SK-N-SH treated with all-trans-retinoic acid at 6 μM for 48 hours (cell line): ENCODE data around the gene THSD8.

ENCODE experiments used
- ATAC-seq: fragments of 200-7000 bp; cut with Tn5 transposase; 3 replicates; pipeline ENCODE4 v1.9.1; 2020; ENCODE audit warnings: mild to moderate bottlenecking, moderate library complexity
- BACH2 ChIP-seq: fragments of 250-450 bp; sonication (Bioruptor Pico); IDR thresholded peaks from 2 replicates; pipeline ENCODE4 v1.9.0; 2021; ENCODE audit warnings: mild to moderate bottlenecking, borderline replicate concordance
- CSDC2 ChIP-seq: fragments of 250-450 bp; sonication (Bioruptor Pico); IDR thresholded peaks from 2 replicates; pipeline ENCODE4 v1.5.0; 2020; ENCODE audit warnings: mild to moderate bottlenecking, moderate library complexity
- ESRRG ChIP-seq: fragments of 250-450 bp; sonication (Bioruptor Pico); IDR thresholded peaks from 2 replicates; pipeline ENCODE4 v1.6.1; 2021; ENCODE audit warnings: mild to moderate bottlenecking
- GLIS3 ChIP-seq: fragments of 250-450 bp; sonication (Bioruptor Pico); IDR thresholded peaks from 2 replicates; pipeline ENCODE4 v1.5.0; 2020; ENCODE audit warnings: mild to moderate bottlenecking, moderate library complexity
- ISL1 ChIP-seq: fragments of 250-450 bp; sonication (Bioruptor Pico); IDR thresholded peaks from 2 replicates; pipeline ENCODE4 v2.1.2; 2022; ENCODE audit warnings: mild to moderate bottlenecking, moderate library complexity
- OSR1 ChIP-seq: fragments of 250-450 bp; sonication (Bioruptor Pico); IDR thresholded peaks from 2 replicates; pipeline ENCODE4 v1.8.0; 2022; ENCODE audit warnings: moderate library complexity, mild to moderate bottlenecking, inconsistent platforms
- PATZ1 ChIP-seq: fragments of 250-450 bp; sonication (Bioruptor Pico); IDR thresholded peaks from 2 replicates; pipeline ENCODE4 v1.8.0; 2020; ENCODE audit warnings: mild to moderate bottlenecking, moderate library complexity, borderline replicate concordance
- POU6F1 ChIP-seq: fragments of 250-450 bp; sonication (Bioruptor Pico); IDR thresholded peaks from 2 replicates; pipeline ENCODE4 v1.8.0; 2021; ENCODE audit warnings: low read depth, mild to moderate bottlenecking, moderate library complexity, borderline replicate concordance
- PPARA ChIP-seq: fragments of 250-450 bp; sonication (Bioruptor Pico); IDR thresholded peaks from 2 replicates; pipeline ENCODE4 v1.5.0; 2020; ENCODE audit warnings: mild to moderate bottlenecking, borderline replicate concordance
- RARB ChIP-seq: fragments of 250-450 bp; sonication (Bioruptor Pico); IDR thresholded peaks from 2 replicates; pipeline ENCODE4 v1.8.0; 2021; ENCODE audit warnings: mild to moderate bottlenecking, moderate library complexity
- SNAI2 ChIP-seq: fragments of 250-450 bp; sonication (Bioruptor Pico); IDR thresholded peaks from 2 replicates; pipeline ENCODE4 v1.5.0; 2020; ENCODE audit warnings: mild to moderate bottlenecking, moderate library complexity
- TCF4 ChIP-seq: fragments of 250-450 bp; sonication (Bioruptor Pico); IDR thresholded peaks from 2 replicates; pipeline ENCODE4 v1.8.0; 2021; ENCODE audit warnings: mild to moderate bottlenecking, moderate library complexity, borderline replicate concordance
- TOX ChIP-seq: fragments of 250-450 bp; sonication (Bioruptor Pico); IDR thresholded peaks from 2 replicates; pipeline ENCODE4 v1.8.0; 2021; ENCODE audit warnings: mild to moderate bottlenecking, moderate library complexity, borderline replicate concordance
- TSHZ2 ChIP-seq: fragments of 250-450 bp; sonication (Bioruptor Pico); IDR thresholded peaks from 2 replicates; pipeline ENCODE4 v1.5.0; 2020; ENCODE audit warnings: mild to moderate bottlenecking, moderate library complexity
- ZC3H10 ChIP-seq: fragments of 250-450 bp; sonication (Bioruptor Pico); IDR thresholded peaks from 2 replicates; pipeline ENCODE4 v1.5.1; 2021; ENCODE audit warnings: mild to moderate bottlenecking, moderate library complexity
- ZFP3 ChIP-seq: fragments of 250-450 bp; sonication (Bioruptor Pico); IDR thresholded peaks from 2 replicates; pipeline ENCODE4 v1.5.0; 2020; ENCODE audit warnings: mild to moderate bottlenecking, moderate library complexity
- ZFP30 ChIP-seq: fragments of 450-650 bp; formaldehyde crosslinking; IDR thresholded peaks from 2 replicates; pipeline ENCODE4 v1.5.0; 2022; ENCODE audit warnings: mild to moderate bottlenecking, moderate library complexity
- ZNF565 ChIP-seq: fragments of 450-650 bp; formaldehyde crosslinking; conservative IDR thresholded peaks from 2 replicates; pipeline ENCODE4 v1.5.0; 2020; ENCODE audit warnings: low read depth, mild to moderate bottlenecking, moderate library complexity
- ZNF70 ChIP-seq: fragments of 450-650 bp; formaldehyde crosslinking; IDR thresholded peaks from 2 replicates; pipeline ENCODE4 v1.5.0; 2020; ENCODE audit warnings: mild to moderate bottlenecking, moderate library complexity
- ZNF8 ChIP-seq: fragments of 450-650 bp; formaldehyde crosslinking; IDR thresholded peaks from 2 replicates; pipeline ENCODE4 v1.5.0; 2020; ENCODE audit warnings: mild to moderate bottlenecking, moderate library complexity

Gene THSD8

GRCh38 chr19:12789098-12789903 lies 12.6 kb upstream of the THSD8 start:
- TF ChIP-seq ISL1 (CRISPR knock-in tag) (no peak), SNAI2 (CRISPR knock-in tag) (no peak), PPARA (CRISPR knock-in tag) (no peak), TSHZ2 (CRISPR knock-in tag) (no peak), ZFP30 (CRISPR knock-in tag) (no peak), CSDC2 (CRISPR knock-in tag) (no peak)
- no peak for ATAC-seq

DNA sequence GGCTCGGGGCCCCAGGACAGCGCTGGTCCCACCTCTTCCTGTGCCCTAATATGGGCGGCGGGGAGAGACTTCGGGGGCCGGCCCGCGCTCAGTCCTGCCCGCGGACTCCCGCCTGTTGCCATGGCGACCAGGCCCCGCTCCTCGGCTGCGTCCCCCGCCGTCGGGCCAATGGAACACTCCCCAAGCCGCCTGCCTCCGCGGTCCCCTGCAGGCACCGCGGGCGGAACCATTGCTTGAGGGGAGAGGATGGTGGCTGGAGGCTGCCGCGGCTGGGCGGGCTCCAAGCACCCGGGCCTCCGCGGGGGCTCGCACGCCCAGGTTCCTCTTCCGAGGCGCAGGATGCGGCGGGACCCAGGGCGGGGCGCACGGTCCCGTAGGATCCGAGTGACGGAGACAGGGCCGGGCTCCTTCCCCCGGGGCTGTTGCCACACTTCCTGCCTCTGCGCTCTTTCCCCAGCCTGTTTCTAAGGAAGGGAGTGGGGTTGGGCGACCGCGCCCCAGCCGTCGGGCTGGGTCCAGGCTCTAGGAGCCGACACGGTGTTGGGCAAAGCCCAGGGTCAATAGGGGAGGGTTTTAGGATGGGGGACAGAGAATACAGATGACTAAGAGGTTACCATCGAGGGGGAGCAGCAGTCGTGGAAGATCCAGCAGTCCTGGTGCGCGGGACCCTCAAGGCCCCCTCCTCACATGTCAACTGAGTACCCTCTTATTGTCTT lies 11.8 kb upstream of the THSD8 start:
- ATAC-seq = peak; percentile 47
- TF ChIP-seq ESRRG (CRISPR knock-in tag) = no peak
- no peak for TF ChIP-seq RARB
- no peak for TF ChIP-seq ISL1 (CRISPR knock-in tag)
- TF ChIP-seq ZNF70 (CRISPR knock-in tag) = no peak
- peak; percentile 71; the same call in 1 of the 2 replicates for TF ChIP-seq ZFP3 (CRISPR knock-in tag)
- no peak for TF ChIP-seq ZC3H10
- no peak for TF ChIP-seq CSDC2 (CRISPR knock-in tag)
- TF ChIP-seq PATZ1 (CRISPR knock-in tag) = peak; percentile 77; the same call in 1 of the 2 replicates
- no peak for TF ChIP-seq ZNF565 (CRISPR knock-in tag)

DNA sequence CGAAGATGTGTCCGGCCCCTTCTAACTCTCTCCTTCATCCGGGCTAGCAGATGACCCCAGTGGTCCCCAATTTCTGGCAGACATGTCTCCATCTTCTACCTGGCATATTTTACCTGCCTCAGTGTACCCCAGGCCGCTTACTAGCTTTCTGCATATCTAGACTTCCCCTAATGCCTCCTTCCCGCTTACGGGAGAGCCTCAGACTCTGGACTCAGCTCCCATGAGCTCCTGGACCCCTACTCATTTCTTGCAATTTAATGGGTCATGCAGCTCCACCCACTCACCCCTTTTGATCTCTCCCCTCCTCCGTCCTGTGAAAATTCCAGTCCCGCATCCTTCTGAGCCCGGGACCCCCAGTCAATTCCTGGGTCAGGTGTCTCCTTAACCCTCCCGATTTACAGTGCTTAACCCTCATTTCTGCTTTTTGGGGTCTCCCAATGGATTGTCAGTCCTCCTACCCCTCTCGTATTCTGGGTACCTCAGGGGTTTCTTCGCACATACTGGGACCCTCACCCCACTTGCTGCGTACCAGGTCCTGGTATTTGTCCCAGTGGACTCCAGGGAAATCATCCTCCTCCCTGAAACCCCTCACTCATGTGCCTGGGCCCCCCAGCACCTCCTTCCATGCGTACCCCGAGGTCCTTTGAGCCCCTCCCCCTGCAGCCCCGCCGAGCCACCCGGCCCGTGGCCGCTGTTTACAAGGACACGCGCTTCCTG lies 11.1 kb upstream of the THSD8 start:
- TF ChIP-seq ZNF565 (CRISPR knock-in tag) (no peak), ZNF8 (no peak), TCF4 (CRISPR knock-in tag) (no peak), OSR1 (CRISPR knock-in tag) (no peak)
- no peak for ATAC-seq

DNA sequence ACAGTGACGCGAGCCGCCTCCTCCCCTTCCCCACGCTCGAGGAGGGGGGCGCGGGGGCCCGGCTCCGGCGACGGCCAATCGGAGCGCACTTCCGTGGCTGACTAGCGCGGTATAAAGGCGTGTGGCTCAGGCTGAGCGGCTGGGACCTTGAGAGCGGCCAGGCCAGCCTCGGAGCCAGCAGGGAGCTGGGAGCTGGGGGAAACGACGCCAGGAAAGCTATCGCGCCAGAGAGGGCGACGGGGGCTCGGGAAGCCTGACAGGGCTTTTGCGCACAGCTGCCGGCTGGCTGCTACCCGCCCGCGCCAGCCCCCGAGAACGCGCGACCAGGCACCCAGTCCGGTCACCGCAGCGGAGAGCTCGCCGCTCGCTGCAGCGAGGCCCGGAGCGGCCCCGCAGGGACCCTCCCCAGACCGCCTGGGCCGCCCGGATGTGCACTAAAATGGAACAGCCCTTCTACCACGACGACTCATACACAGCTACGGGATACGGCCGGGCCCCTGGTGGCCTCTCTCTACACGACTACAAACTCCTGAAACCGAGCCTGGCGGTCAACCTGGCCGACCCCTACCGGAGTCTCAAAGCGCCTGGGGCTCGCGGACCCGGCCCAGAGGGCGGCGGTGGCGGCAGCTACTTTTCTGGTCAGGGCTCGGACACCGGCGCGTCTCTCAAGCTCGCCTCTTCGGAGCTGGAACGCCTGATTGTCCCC lies 10.4 kb upstream of the THSD8 start, which contains the start of gene JUNB:
Gene JUNB (plus strand): TSS at position 142 of the 706 bp plus-strand sequence. CDS start 286 bp downstream, at position 428.
- peak; percentile 59 for ATAC-seq
- TF ChIP-seq RARB (no peak), SNAI2 (CRISPR knock-in tag) (no peak), ZNF8 (no peak), TOX (CRISPR knock-in tag) (peak; percentile 59; the same call in 1 of the 2 replicates), ZNF70 (CRISPR knock-in tag) (peak; percentile 55; the same call in 1 of the 2 replicates), BACH2 (no peak), PATZ1 (CRISPR knock-in tag) (peak; percentile 91), ZNF565 (CRISPR knock-in tag) (no peak; the same call in 1 of the 2 replicates), GLIS3 (CRISPR knock-in tag) (peak; percentile 95), TCF4 (CRISPR knock-in tag) (no peak), ZFP3 (CRISPR knock-in tag) (peak; percentile 57), TSHZ2 (CRISPR knock-in tag) (no peak), ZC3H10 (peak; percentile 76; the same call in 1 of the 2 replicates), POU6F1 (CRISPR knock-in tag) (no peak), PPARA (CRISPR knock-in tag) (no peak), ESRRG (CRISPR knock-in tag) (0 out of 2 replicates have a peak, but pooled peaks have one; percentile 28)
